Naive B cell (primary cell): ENCODE measurements around the gene PRKD1. TPM values are rescaled to one million over a fixed set of nuclear protein-coding genes. Genes with fewer than 3 reads are reported as not detected.

ENCODE experiments used
- ATAC-seq, 2 donors: fragments of 150-1000 bp; cut with Tn5 transposase; 2 replicates each; pipeline ENCODE4 v1.10.0; 2021; ENCODE audit warnings: low read depth in 2 of 2, mild to moderate bottlenecking in 2 of 2, moderate library complexity in 2 of 2
- DNase-seq: peaks from one replicate; pipeline ENCODE4 v3.0.0; 2022
- H3K27ac Mint-ChIP-seq, 6 donors: one replicate each; pipeline ENCODE4 v1.8.0; 2020 to 2022; ENCODE audit warnings: mild to moderate bottlenecking in 6 of 6, mixed read lengths in 6 of 6, moderate library complexity in 5 of 6, inconsistent platforms in 2 of 6
- H3K27me3 Mint-ChIP-seq, 3 donors: one replicate each; pipeline ENCODE4 v1.8.0; 2021 to 2022; ENCODE audit warnings: mixed read lengths in 3 of 3, mild to moderate bottlenecking in 1 of 3
- H3K36me3 Mint-ChIP-seq, 2 donors: one replicate each; pipeline ENCODE4 v1.8.0; 2020 to 2022; ENCODE audit warnings: mixed read lengths in 2 of 2, inconsistent platforms in 1 of 2, mild to moderate bottlenecking in 1 of 2
- H3K4me1 Mint-ChIP-seq, 3 donors: one replicate each; pipeline ENCODE4 v1.8.0; 2020 to 2022; ENCODE audit warnings: mixed read lengths in 3 of 3, inconsistent platforms in 1 of 3, mild to moderate bottlenecking in 1 of 3, moderate library complexity in 1 of 3
- H3K4me3 Mint-ChIP-seq, 8 donors: one replicate each; pipeline ENCODE4 v1.8.0; 2020 to 2022; ENCODE audit warnings: mild to moderate bottlenecking in 8 of 8, mixed read lengths in 8 of 8, moderate library complexity in 8 of 8, inconsistent platforms in 2 of 8
- H3K9me3 Mint-ChIP-seq, 7 donors: one replicate each; pipeline ENCODE4 v1.8.0; 2020 to 2022; ENCODE audit warnings: mixed read lengths in 7 of 7, mild to moderate bottlenecking in 5 of 7, inconsistent platforms in 2 of 7, moderate library complexity in 1 of 7
- polyA plus RNA-seq, 6 donors: library from polyadenylated mRNA; unstranded; fragments of 300-500 nt; fragmentation: Illumina TruSeq; gene quantifications; one replicate each; pipeline ENCODE4 v1.2.3, GENCODE V29; 2021; ENCODE audit warnings: low read depth in 6 of 6

The PRKD1 gene
- polyA plus RNA-seq, 6 donors from 2014 or later, result 0.29 to 0.95 (median 0.58) TPM; not detected in 2

DNA sequence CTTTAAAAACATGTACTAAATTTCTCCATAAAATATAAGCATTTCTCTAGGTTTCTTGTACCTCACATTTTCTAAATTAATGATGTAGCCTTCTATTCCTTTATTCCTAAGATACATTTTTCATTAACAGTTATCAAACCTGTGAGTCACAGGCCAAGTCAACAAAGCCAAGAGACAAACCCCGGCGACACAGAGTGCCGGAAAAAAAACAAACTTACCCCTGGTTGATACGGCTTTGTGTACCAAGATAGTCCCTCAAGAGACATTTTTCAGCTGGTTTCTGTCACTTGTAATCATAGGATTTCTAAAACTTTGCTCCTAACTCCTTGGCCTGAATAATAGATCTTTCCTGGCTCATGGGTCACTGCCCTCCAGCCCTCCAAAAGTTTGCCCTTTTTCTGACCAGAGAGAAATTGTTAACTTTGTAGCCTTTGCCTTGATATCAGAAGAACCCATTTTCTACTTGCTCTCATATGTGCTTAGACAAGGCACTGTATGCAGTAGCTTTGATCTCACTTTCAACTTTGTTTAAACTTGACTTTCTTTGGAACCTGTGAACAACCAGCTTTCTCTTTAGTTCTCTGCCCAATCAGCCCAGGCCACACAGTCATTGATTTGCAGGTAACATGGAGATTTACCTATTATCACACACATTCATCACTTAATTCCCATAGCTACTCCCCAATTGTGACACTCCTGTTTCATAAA, 172.2 kb downstream of the PRKD1 start:
- Mint-ChIP-seq H3K4me1 (peaks cover 0 to 5% (median 0%) of the 10 kb centered on the region in 3 donors), H3K27me3 (no peaks in the 10 kb centered on the region), H3K9me3 (peaks cover 0 to 6% (median 2%) of the 10 kb centered on the region in 7 donors), H3K27ac (no peak overlapping the region), H3K4me3 (no peak overlapping the region), H3K36me3 (no peaks in the 10 kb centered on the region)
- ATAC-seq (no peak), DNase-seq (no peak)

DNA sequence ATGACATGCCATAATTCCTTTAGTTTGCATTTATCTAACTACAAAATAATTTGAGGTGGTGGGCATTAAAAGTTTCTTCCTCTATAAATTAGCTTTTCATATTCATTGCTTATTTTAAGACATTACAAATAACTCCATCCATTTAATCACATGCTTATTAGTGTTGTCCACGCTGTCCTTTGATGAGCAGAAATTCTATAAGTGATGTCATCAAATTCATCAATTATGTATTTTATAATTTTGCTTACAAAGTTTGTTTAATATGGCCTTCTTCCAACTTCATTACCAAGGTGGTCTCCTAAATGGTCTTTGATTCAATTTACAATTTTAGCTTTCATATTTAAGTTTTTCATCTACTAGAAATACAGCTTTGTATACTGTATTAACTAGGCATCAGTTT, 173.5 kb downstream of the PRKD1 start:
- no peaks in the 10 kb centered on the region for H3K27me3 Mint-ChIP-seq
- DNase-seq, result no peak
- no peak overlapping the region for H3K4me3 Mint-ChIP-seq
- peaks cover 0 to 5% (median 0%) of the 10 kb centered on the region in 3 donors for H3K4me1 Mint-ChIP-seq
- no peak overlapping the region for H3K27ac Mint-ChIP-seq
- ATAC-seq, result no peak
- H3K36me3 Mint-ChIP-seq, result no peaks in the 10 kb centered on the region
- H3K9me3 Mint-ChIP-seq, result peaks cover 0 to 6% (median 2%) of the 10 kb centered on the region in 7 donors

DNA sequence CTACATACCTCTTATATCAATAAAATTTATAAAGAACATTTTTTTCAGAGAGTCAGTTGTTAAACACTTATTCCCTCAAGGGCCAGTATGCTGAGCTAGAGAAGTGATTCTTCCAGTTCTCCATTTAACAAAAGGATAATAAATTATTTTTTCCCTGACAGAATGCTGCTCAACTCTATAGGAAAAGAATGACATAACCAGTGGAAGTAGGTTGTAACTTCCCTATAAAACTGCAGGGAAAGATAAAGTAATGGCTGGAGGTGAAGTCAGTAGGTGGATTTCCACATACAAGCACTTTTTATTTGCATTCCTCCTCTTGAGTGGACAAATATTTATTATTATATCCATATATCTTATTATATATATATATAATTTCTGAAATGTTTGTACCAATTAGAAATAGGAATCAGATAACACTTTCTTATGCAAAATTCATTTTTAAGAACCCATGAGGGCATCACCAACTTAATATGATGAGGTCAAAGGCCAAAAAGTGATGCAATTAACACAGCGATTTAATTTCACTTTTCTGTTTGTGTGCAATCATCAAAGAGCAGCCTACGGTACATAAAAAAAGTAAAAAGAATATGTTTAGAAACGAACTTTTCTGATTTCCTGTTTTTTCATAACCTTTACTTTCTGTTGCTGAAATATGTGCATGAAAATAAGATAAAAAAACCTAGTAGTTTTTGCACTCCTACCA, 175.3 kb downstream of the PRKD1 start:
- no peak overlapping the region for H3K4me3 Mint-ChIP-seq
- H3K27me3 Mint-ChIP-seq, result no peaks in the 10 kb centered on the region
- no peaks in the 10 kb centered on the region for H3K4me1 Mint-ChIP-seq
- peaks cover 0 to 7% (median 0%) of the 10 kb centered on the region in 7 donors for H3K9me3 Mint-ChIP-seq
- ATAC-seq (no peak), DNase-seq (no peak)
- H3K27ac Mint-ChIP-seq, result no peak overlapping the region
- no peaks in the 10 kb centered on the region for H3K36me3 Mint-ChIP-seq

DNA sequence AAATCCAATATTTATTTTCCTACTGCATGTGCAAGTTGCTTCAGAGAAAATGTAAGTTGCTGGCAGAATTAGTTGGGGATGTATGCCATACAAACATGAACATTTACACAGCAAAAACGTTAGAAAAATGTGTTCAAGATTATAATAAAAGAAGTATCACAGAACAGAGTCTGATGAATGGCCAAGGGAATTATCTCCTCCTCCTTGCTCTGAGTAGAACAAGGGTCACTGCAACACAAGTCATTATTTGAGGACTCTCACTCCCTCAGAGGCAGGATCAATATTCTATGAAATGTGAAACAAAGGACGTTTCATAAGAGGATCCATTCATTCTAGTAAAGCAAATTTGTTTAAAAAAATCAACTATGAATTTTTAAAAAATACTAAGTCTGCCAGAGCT, 177.8 kb downstream of the PRKD1 start:
- Mint-ChIP-seq H3K4me1 (no peaks in the 10 kb centered on the region), H3K4me3 (no peak overlapping the region), H3K36me3 (no peaks in the 10 kb centered on the region), H3K27ac (no peak overlapping the region), H3K9me3 (peaks cover 0 to 12% (median 2%) of the 10 kb centered on the region in 7 donors), H3K27me3 (no peaks in the 10 kb centered on the region)
- no peak for ATAC-seq
- no peak for DNase-seq

DNA sequence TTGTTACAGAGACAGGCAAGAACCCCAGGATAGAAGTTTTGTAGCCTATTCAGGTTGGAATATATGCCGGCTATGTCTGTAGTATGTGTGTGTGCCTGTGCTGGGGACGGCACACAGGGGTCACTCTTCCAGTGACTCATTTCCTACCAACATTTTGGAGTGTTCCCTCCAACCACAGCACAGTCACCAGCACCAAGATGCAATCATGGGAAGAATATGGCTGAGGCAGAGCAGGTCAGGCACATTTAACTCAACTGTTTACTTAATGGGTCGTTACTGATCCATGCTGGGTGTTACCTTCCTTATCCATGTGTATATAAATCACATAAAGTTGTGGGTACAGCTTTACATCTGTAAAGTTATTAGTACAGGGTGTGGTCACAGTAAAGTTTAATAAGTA, 178.3 kb downstream of the PRKD1 start:
- Mint-ChIP-seq H3K27ac (no peak overlapping the region), H3K9me3 (peaks cover 0 to 12% (median 3%) of the 10 kb centered on the region in 7 donors), H3K36me3 (no peaks in the 10 kb centered on the region), H3K27me3 (no peaks in the 10 kb centered on the region), H3K4me1 (no peaks in the 10 kb centered on the region), H3K4me3 (peak overlapping the region in 1 of 8 donors; percentile 24)
- no peak for ATAC-seq
- DNase-seq, result no peak

DNA sequence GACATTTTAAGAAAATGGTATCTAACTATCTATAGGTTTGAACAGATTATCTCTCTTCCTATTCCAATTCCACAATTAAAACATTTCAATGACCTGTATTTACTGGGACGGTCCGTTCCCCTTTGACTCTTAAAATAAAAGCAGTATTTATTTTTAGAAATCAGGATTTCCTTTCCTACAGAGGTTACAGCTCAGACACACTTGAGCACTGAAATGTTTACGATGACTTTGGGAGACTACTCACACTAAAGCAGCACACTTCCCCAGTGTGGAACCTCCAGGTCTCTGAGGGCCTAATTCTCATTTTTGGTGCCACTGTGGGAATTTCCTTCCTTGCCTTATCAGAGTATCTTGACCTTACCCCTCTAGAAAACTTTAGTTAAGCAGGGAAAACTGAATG, 181.8 kb downstream of the PRKD1 start:
- Mint-ChIP-seq H3K9me3 (peaks cover 0 to 8% (median 2%) of the 10 kb centered on the region in 7 donors), H3K27ac (no peak overlapping the region), H3K27me3 (no peaks in the 10 kb centered on the region), H3K4me1 (no peaks in the 10 kb centered on the region), H3K36me3 (no peaks in the 10 kb centered on the region), H3K4me3 (no peak overlapping the region)
- DNase-seq, result no peak
- ATAC-seq, result no peak

DNA sequence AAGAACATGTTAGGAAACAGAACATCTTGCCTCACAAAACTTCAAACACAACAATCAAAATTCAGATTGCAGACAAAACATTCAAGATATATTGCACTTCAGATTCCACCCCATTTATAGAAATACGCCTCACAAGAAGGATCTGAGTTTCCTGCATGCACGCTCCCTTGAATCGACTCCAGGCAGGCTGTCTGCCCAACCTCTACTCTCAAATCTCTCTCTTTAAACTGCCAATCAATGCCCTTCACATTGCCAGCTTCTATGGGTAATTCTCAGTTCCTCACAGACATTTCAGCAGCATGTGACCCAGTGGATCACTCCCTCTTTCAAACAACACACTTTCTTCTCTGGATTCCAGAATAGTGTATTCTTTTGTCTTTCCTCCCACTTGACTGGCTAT, 184.1 kb downstream of the PRKD1 start:
- H3K9me3 Mint-ChIP-seq, result peaks cover 0 to 8% (median 0%) of the 10 kb centered on the region in 7 donors
- H3K36me3 Mint-ChIP-seq, result no peaks in the 10 kb centered on the region
- H3K27ac Mint-ChIP-seq, result no peak overlapping the region
- DNase-seq, result no peak
- no peak for ATAC-seq
- no peak overlapping the region for H3K4me3 Mint-ChIP-seq
- no peaks in the 10 kb centered on the region for H3K27me3 Mint-ChIP-seq
- H3K4me1 Mint-ChIP-seq, result peaks cover 0 to 4% (median 0%) of the 10 kb centered on the region in 3 donors

DNA sequence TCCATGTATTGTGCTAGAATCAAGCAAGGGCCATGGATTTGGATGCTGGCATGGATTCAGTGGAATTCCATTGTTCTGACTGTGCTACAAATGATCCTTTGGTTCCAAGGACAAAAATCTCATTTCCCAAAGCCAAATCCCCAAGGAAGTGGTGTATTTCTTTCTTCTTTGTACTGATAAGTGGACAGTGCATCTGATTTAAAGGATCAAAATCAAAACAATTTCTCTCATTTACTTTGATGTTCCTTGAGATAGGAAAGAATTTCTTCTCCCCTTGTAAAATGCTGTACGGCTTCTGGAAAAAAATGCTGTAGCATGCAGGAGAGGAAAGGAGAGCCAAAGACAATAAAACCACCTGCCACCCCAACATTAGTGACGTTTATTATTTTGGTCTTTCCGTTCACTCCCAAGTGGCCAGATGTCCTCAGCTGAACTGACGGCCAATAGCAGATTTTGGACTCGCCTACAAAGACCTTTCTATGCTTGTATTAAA, 185.7 kb downstream of the PRKD1 start:
- ATAC-seq (no peak), DNase-seq (no peak)
- Mint-ChIP-seq H3K36me3 (no peaks in the 10 kb centered on the region), H3K9me3 (peaks cover 0 to 8% (median 3%) of the 10 kb centered on the region in 7 donors), H3K27ac (no peak overlapping the region), H3K27me3 (no peaks in the 10 kb centered on the region), H3K4me1 (peaks cover 0 to 9% (median 0%) of the 10 kb centered on the region in 3 donors), H3K4me3 (no peak overlapping the region)

DNA sequence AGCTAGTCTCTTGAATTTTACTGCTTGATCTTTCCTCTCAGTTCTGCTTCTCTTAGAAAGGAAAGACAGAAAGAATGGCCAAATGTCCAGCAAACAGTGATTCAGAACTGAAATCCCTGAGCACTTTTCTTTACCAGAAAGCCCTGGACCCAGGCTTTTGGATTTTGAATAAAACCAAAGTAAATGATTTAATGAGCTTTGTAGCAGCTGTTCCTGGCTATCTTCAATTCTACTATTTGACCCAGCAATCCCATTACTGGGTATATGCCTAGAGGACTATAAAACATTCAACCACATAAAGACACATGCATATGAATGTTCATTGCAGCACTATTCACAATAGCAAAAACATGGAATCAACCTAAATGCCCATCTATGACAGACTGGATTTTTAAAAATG, 187.2 kb downstream of the PRKD1 start:
- H3K4me3 Mint-ChIP-seq, result no peak overlapping the region
- H3K36me3 Mint-ChIP-seq, result no peaks in the 10 kb centered on the region
- peaks cover 0 to 9% (median 0%) of the 10 kb centered on the region in 3 donors for H3K4me1 Mint-ChIP-seq
- DNase-seq, result no peak
- H3K27ac Mint-ChIP-seq, result no peak overlapping the region
- H3K9me3 Mint-ChIP-seq, result peaks cover 0 to 4% (median 3%) of the 10 kb centered on the region in 7 donors
- no peak for ATAC-seq
- H3K27me3 Mint-ChIP-seq, result no peaks in the 10 kb centered on the region

DNA sequence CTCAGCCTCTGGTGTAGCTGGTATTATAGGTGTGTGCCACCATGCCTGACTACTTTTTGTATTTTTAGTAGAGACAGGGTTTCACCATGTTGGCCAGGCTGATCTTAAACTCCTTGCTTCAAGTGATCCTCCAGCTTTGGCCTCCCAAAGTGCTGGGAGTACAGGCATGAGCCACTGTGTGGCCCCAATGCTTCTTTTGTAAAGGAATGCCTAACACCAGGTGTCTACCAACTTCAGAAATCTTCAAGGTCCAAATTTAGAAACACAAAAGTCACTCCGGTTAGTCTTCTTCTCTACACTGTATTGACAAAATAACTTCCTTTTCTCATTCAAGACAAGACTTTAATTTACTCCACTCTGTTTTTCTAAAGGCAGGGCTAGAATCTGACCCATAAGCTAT, 188.7 kb downstream of the PRKD1 start:
- no peak for DNase-seq
- Mint-ChIP-seq H3K27ac (no peak overlapping the region), H3K9me3 (peaks cover 0 to 4% (median 0%) of the 10 kb centered on the region in 7 donors), H3K36me3 (no peaks in the 10 kb centered on the region), H3K4me3 (peak overlapping the region in 1 of 8 donors; percentile 6), H3K4me1 (peaks cover 0 to 9% (median 0%) of the 10 kb centered on the region in 3 donors), H3K27me3 (no peaks in the 10 kb centered on the region)
- ATAC-seq, result no peak

DNA sequence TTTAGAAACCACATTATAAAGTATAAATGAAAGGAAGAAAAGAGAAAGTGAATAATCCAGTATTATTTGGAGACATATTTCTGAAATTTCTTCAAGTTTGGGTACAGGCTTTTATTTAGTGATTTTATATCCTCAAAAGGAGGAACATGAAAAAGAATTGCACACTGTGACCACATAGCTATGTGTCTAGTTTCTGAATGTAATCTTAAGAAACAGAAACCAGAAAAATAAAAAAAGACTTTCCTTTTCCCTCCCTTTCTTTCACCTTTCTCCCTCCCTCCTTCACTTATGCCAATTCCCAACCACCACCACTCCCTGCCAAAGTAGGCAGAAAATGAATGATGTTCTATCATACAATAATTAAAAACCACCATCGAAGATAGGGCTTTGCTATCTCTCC, 189.6 kb downstream of the PRKD1 start:
- ATAC-seq (no peak), DNase-seq (no peak)
- no peak overlapping the region for H3K27ac Mint-ChIP-seq
- H3K4me1 Mint-ChIP-seq, result peaks cover 0 to 9% (median 0%) of the 10 kb centered on the region in 3 donors
- no peak overlapping the region for H3K4me3 Mint-ChIP-seq
- no peaks in the 10 kb centered on the region for H3K27me3 Mint-ChIP-seq
- H3K36me3 Mint-ChIP-seq, result no peaks in the 10 kb centered on the region
- peaks cover 0 to 4% (median 0%) of the 10 kb centered on the region in 7 donors for H3K9me3 Mint-ChIP-seq

DNA sequence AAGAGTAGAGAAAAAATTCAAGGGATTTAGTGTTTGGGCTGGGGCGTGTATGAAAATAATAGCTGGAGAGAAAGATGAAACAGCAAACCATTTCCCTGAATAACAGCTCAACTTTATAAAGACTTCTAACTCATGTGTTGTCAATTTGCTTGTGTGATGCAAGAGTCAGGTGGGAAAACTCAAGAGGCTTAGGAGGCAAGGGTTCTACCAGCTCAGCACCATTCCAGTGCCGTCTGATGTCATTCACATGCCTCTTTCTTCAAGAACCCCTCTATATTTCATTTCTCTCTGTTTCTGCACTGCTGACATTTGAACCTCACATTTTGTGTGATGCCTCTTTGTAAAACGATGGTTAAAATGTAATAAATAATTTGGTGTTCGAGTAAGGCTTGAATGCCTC, 192.2 kb downstream of the PRKD1 start:
- H3K4me3 Mint-ChIP-seq, result no peak overlapping the region
- peaks cover 0 to 4% (median 3%) of the 10 kb centered on the region in 7 donors for H3K9me3 Mint-ChIP-seq
- H3K27ac Mint-ChIP-seq, result no peak overlapping the region
- H3K36me3 Mint-ChIP-seq, result no peaks in the 10 kb centered on the region
- no peak for DNase-seq
- no peak for ATAC-seq
- H3K27me3 Mint-ChIP-seq, result no peaks in the 10 kb centered on the region
- peaks cover 0 to 9% (median 0%) of the 10 kb centered on the region in 3 donors for H3K4me1 Mint-ChIP-seq

DNA sequence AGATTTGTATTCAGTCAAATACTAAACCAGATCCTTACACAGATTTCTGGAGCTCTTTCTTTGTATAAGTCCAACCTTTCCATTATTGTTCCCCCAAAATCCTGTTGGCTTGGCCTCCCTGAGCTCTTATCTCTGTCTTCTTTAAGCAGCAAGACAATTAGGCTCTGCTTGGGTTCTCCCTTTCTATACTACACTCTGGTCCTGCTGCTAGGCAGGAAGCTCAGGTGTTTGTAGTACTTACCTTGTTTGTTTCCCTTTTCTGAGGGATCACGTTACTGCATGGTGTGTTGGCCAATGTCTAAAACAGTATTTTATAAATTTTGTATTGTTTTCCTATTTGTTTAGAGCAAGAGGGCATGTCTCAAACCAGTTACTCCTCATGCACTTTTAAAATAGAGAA, 192.9 kb downstream of the PRKD1 start:
- DNase-seq (no peak), ATAC-seq (no peak)
- Mint-ChIP-seq H3K36me3 (no peaks in the 10 kb centered on the region), H3K4me3 (no peak overlapping the region), H3K27ac (no peak overlapping the region), H3K4me1 (peaks cover 0 to 9% (median 0%) of the 10 kb centered on the region in 3 donors), H3K9me3 (peaks cover 0 to 4% (median 3%) of the 10 kb centered on the region in 7 donors), H3K27me3 (no peaks in the 10 kb centered on the region)
